Epidermal melanocyte (primary cell): ENCODE results near the gene MRPL41.
"Not testable (repeated sequence)": the region's sequence is repeated elsewhere in the genome, so short reads cannot be mapped to it uniquely, and the experiment has no call there.

Experiments used
- DNase-seq: peaks from one replicate; pipeline ENCODE4 v3.0.0; 2011; ENCODE audit warnings: low spot score; ENCODE audit not compliant: insufficient read length

MRPL41 gene

GRCh38 chr9:137552022-137552768 is 516 bp downstream of the MRPL41 start:
- DNase-seq: peak; percentile 46

DNA sequence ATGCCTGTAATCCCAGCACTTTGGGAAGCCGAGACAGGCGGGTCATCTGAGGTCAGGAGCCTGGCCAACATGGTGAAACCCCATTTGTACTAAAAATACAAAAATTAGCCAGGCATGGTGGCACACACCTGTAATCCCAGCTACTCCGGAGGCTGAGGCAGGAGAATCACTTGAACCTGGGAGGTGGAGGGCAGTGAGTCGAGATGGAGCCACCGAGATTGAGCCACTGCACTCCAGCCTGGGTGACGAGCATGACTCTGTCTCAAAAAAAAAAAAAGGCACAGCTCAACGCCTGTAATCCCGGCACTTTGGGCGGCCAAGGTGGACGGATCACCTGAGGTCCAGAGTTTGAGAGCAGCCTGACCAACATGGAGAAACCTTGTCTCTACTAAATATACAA is 2.0 kb downstream of the MRPL41 start:
- not testable (repeated sequence) for DNase-seq

- no peak for DNase-seq
Observed at GRCh38 chr9:137554349-137554748, 2.7 kb downstream of the MRPL41 start.

DNA sequence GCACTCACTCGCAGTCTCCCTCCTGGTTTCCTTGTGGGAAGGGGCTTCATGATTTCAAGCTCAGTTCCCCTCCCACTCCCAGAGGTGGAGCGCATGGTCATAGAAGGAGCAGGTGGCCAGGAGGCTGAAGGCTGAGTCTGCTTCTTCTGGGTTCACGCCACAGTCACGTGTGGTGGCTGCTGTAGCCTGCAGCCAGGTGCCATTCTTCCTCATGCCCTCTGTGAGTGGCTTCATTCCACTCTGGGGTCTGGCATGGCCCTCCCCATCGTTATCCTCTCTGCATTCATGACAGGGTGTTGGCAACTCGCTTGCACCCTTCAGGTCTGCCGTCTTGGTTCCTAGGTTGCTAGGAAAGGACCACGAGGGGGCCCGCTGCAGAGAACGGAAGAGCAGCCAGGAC is 3.5 kb downstream of the MRPL41 start:
- DNase-seq: no peak

- no peak for DNase-seq
Observed at GRCh38 chr9:137556069-137556838, 4.6 kb downstream of the MRPL41 start.

GRCh38 chr9:137558127-137558526 is 6.4 kb downstream of the MRPL41 start:
- no peak for DNase-seq

- no peak for DNase-seq
Observed at GRCh38 chr9:137564134-137564533, 12.5 kb downstream of the MRPL41 start.

GRCh38 chr9:137564817-137565411 is 13.2 kb downstream of the MRPL41 start:
- no peak for DNase-seq

DNA sequence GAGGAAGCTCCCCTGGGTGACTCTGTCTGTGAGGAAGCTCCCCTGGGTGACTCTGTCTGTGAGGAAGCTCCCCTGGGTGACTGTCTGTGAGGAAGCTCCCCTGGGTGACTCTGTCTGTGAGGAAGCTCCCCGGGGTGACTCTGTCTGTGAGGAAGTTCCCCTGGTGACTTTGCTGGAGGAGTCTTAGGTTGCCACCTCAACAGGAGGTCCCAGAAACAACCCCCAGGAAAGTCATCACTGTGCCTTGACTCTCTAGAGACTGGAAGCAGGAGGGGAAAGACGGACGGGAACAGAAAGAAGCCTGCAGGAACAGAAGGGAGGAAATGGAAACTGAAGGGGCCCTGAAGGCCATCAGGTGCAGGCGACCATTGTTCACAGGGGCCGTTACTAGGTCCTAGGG is 16.8 kb downstream of the MRPL41 start:
- not testable (repeated sequence) for DNase-seq

GRCh38 chr9:137569609-137570203 is 18.0 kb downstream of the MRPL41 start:
- DNase-seq: no peak

GRCh38 chr9:137570566-137570965 is 18.9 kb downstream of the MRPL41 start:
- no peak for DNase-seq

DNA sequence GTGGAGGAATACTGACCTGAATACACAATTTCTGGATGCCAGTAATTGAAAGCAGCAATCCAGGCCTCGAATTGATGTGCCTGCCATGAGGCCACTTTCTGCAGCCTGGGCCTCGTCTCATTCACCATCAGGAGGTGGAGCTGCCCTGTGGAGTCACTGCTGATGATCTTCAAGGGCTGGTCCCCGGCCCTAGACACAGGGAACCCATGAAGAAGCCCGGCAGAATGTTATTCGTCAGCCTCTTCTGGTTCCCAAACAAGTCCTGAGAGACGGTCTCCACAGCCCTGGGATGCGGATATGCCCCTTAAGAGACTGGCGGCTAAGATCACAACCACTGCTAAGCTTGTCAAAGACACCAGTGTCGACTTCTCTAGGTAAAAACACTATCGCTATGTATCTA is 22.5 kb downstream of the MRPL41 start:
- DNase-seq: peak; percentile 8

DNA sequence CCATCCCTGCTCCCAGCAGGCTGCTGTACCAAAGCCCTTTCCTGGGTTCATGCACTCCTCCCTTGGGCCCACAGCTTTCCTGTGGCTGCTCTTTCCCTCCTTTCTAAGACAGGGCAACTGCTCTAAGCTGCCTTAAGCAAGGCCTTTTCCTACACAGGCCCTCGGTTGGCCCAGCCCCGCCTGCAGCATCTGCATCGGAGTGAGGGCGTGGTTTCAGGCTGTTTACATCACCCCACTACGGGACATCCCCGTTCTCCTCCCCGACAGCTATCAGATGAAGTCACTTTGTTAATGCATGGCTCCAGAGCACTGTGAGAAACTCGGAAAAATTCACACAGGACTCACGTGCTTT is 23.7 kb downstream of the MRPL41 start:
- DNase-seq: no peak

DNA sequence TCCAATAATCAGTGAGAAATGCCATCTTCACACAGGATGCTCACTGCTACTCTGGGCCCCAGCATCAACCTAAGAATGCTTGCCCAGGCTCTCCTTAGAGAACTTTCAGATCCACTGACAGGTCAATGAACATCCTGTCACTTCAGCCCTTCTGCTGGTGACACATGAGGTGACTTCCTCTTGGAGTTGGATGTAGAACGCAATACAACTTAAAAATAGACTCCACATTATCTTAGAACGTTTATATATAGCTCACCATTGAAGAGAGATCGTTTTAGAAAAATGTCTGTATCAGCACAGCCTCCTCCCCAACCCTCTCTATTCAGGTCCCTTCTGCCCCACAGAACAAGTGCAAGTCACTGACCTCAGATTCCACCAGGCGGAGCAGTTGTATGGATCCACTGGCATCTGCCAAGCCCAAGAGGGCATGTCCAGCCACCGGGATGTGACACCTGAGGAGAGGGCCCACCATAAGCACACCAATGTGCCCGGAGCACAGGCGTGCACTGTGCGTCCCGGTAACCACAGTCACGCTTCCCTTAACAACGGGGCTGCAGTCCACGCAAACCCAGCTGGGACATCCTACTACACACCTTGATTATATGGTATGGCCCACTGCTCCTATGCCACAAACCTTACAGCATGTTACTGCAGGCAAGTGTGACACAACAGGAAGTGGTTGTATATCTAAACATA is 24.2 kb downstream of the MRPL41 start:
- DNase-seq: peak; percentile 12

DNA sequence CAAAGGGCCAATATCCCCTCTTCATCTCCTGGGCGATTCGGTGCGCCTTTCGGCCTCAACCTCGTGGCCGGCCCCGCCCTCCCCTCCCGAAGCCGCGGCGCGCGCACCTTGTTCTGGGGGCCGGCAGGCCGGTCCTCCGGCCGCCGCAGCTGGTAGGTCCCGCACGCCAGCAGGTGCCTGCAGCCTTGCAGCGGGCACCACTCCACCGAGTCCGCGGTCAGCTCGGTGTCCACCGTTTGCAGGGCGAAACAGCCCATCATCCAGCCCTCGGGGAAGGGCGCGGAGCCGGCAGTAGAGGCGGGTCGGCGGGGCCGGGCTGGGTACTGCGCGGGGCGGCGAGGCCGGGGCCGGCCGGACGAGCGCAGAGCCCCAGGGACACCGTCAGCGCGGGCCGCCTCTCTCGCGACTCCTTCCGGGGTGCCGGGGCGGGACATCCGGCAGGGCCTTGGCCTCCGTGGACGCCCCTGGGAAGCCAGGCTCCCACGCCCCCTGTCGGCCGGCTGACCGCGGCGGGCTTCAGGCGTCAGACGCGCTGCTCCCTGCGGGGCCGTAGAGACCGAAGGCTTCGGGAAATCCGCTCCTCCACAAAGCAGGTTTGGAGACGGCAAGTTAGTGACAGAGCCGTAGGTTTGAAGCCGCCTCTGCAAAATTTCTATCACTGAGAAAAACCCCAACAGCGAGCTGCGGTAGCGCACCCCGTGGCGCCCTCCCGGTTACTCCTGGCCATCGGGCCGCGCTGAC is 27.0 kb downstream of the MRPL41 start, which contains the start of gene DPH7:
TSS of gene DPH7 (minus strand) at position 408 of the 741 bp plus-strand sequence. CDS start at position 260, 148 bp downstream.
- peak; percentile 98 for DNase-seq

- DNase-seq: no peak
Observed at GRCh38 chr9:137579259-137579604, 27.6 kb downstream of the MRPL41 start.

- DNase-seq: peak; percentile 15
Observed at GRCh38 chr9:137580209-137580953, 28.7 kb downstream of the MRPL41 start.

DNA sequence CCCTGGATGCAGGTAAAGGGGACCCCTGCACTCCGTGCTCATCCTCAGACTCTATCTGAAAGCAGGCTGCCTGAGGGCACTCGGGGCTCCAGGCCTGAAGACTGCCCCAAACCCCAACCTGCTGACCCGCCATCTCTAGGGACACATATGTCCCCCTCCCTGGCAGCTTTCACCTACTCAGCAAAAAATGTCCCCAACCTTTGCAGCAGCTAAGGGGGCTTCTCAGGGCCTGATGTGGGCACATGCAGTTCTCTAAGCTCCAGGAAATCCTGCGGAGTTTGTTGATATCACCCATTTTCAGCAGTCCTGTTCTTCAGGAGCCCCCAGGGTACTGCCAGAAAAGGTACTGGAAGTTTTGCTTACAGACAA is 29.3 kb downstream of the MRPL41 start:
- DNase-seq: peak; percentile 8

DNA sequence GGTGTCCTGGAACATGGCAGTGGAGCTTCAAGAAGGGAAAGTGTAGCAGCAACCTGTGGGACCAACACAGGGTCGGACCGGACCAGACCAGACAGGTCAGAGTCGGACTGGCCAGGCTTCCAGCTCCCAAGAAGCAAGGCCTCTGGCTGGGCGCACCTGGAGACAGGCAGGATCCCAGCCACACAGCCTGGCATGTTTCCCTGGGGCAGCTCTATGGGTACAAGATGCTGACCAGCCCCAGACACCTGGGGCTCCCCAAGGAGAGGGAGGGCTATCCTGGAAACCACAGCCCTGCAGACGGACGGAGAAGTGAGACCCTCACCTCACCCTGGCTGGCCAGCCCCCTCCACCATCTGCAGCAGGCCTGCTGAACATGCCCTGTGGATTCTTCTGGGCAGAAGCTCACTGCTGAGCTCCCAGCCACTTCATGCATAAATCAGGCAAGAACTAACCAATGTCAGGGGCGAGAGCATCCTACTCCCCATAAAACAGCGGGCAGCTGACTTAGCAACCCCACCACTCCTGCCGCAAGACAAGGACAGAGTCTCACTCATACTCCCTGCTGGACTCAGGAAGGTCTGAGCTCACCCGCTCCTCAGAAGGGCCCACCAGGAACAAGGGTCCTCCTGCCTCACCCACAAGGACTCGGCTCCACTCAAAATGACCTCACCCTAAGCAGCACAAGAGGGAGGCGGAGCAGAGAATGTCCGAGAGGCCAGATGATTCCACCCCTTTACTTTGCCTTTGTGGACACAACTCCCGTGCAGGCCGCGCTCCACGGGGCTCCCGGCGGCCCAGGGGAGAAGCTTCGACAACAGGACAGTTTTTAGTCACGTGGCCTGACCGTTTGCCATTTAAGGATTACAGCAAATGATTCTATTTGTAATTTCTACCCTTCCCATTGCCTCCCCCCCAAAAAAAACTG is 29.9 kb downstream of the MRPL41 start:
- peak; percentile 3 for DNase-seq
